ENCODE measurements around the gene LRRC72.
"Not testable (repeated sequence)": the region's sequence is repeated elsewhere in the genome, so short reads cannot be mapped to it uniquely, and the experiment has no call there.

Gene LRRC72

DNA sequence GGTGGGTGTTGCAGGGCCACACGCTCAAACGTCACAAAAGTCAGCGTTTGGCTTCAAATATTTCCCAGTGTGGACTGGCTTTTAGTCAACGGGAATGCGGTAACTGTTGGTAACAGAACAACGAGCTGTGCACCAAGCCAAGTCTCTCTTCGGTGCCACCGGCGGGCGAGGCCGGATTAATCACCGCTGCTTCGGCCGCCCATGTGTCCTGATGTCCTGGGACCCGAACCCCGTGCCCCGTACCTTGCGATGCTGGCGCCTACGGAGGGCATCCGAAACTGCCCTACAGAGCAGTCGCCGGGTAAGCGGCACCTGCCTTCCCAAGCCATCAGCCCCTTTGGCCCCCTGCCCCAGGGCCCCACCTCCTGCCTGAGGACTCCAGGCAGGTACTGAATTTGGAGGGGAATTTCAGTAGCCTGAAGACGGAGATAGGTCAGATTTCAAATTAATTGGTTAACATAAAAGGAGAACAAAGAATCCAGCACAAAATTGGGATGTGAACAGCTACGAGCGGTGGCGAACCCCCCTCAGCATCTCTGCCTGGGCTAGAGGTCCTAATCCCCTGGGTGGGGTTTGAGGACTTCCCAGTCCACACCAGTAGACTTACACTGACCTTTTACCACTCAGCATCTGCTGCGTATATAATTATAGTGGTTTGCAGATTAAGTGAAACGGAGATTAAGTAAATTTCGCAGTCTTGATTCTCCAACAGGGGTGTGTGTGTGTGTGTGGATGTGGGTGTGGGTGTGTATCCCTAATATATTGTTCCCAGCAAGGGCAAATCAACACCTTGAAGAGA lies at the start of gene LRRC72:
TSS of gene LRRC72 (plus strand) at position 84 of the 799 bp plus-strand sequence. CDS start at position 212, 128 bp downstream.
- no peak for DNase-seq

- no peak for DNase-seq
Measured at GRCh38 chr7:16479161-16479560, 47.5 kb upstream of the LRRC72 start.

DNA sequence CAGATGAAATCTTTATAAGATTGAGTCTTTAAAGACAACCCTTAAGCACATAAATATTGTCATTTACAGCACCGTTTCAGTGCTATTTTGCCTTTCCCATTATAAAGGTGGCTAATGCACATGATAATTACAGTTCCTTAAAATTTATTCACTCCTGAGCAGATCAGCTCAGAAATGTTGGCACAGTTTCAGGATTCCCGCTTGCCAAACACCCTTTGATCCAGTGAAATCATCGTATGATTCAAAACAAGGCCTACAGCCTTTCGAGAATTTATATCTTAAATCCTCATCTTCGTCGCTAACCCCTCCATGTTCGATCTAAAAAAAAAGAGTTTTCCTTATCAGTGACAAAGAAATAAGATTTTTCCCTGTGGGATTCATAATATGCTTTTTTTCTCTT lies 47.0 kb upstream of the LRRC72 start:
- DNase-seq = no peak

DNA sequence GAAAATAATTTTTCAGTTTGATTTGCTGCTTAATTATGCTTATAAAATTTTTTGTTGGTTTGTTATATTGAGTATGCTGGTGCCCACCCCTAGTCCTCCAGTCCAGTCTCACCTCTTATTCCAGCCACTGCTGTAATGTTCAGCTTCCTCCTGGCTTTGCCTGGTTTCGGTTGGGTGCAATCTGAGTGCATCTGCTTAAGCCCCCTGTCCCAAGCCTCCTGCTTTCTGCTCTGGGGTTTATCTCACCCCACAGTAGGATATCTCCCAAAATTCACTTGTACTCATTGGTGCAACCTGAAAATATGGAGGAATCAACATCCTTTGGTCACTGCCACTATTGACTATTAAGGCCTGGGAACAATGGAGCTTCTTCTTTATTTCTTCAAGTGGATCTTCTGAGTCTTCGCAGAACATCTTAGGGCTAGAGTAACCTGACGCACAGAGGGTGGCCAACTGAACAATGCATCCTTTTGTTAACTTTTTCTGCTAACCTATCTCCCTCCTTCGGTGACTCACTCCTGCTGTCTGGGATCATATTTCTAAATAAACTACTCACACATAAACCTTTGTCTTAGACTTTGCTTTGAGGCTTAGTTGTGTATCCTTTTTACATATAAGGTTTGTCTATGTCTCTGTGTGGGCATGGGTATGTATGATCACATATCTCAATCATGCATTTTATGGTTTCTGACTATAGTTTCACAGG lies 42.0 kb upstream of the LRRC72 start:
- DNase-seq = no peak

GRCh38 chr7:16491148-16491547 lies 35.5 kb upstream of the LRRC72 start:
- DNase-seq = no peak

DNA sequence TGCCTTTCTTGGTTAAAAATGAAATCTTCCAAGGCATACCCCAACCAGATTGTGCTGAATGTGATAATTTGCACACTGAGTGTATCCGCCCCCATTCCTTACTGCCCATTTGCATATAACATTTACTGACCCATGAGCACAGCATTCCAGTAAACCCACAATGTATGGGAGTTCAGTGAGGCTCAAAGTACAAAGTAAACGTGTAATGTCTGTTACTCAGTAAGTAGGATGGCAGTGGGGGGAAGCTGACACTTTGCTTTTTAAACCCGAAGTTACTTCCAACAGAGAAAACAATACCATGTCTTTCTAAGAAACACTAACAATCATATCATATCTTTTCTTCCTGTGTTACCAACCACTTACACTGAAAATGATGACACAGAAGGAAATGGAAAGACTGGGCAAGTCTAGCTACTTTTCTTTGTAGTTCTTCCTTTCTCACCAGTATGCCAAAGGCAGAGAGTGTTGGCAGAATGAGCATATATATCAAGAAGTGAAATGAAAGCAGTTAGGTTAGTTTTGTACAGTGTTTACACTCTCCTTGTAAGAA lies 34.0 kb upstream of the LRRC72 start:
- DNase-seq = no peak

DNA sequence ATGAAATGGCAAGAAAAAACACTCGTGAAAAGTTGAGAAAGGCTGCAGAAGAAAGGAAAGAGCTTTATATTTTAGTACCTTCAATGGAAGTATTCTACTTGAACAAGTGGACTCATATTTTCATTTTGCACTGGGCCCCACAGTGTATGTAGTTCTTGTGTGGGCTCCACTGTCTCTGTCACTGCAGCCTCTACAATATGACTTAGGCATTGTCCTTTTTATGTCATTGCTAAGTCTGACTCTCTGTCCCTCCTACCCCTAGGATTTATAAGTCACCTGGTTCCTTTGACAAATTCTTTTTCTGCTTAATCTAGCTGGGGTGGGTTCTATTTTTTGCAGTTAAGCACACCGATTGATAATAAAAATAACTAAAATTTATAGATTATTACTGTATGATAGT lies 33.4 kb upstream of the LRRC72 start:
- no peak for DNase-seq

DNA sequence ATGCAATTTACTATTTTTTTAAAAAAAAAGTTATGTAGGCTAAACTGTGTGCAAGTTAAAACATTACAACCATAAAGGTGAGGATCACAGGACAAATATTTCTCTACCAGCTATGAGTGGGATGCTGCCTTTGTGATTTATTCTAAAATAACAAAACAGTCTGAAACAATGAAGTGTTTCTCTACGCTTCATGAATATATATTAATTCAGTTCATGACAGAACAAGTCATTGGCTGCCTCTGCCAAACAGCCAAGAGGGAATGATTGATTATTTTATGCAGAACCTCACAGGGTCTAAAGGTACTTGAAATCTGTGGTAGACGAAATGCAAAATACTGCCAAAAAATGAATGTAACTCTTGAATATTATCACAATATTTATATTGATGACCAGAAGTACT lies 32.1 kb upstream of the LRRC72 start:
- DNase-seq = no peak

GRCh38 chr7:16494955-16495719 lies 31.5 kb upstream of the LRRC72 start:
- DNase-seq = no peak

DNA sequence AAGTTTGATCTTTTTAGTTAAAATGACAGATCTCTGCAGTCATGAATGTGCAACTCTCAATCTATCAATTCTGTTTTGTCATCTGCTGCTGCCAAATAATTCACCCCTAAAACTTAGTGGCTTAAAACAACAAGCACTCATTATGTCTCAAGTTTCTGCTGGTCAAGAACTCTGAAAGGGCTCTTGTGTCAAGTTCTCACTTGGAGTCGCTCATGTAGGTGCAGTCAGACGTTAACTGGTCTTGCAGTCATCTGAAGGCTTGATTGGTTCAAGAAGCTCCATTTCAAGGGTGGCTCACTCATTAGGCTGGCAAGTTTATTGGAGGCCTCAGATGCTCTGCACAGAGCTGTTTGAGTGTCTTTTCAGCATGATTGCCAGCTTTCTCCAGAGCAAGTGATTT lies 28.5 kb upstream of the LRRC72 start:
- no peak for DNase-seq

DNA sequence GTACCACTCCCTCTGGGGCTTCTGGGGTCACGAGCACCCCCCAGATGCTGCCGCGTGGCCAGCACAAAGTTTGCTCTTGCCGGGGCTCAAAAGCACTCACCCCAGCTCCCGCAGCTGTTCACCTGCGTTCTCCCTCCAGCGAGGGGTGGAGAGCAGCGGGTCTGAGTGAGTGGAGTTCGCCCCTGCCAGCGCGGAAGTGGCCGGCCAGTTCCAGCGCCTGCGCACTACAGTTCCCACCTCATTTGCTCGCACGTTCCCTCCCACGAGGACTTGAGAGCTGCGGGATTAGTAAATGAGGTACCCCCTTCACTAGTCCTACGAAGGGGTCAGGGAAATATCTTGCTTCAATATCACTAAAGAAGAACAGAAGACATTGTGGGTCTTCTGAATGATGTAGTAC lies 24.3 kb upstream of the LRRC72 start:
- DNase-seq = no peak

GRCh38 chr7:16504019-16504418 lies 22.6 kb upstream of the LRRC72 start:
- no peak for DNase-seq

DNA sequence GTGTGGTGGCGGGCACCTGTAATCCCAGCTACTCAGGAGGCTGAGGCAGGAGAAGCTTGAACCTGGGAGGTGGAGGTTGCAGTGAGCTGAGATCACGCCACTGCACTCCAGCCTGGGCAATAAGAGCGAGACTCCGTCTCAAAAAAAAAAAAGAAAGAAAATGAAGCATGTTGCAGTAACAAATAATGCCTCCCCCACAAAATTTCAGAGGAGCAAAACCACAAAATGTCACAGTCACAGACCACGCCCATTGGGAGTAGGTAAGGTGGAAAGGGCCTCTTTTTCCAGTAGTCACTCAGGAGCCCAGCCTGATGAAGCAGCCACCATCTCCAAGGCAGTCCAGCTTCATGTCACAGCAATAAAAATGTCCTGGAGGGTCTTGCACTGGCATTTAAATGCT lies 20.2 kb upstream of the LRRC72 start:
- DNase-seq = not testable (repeated sequence)

GRCh38 chr7:16509829-16510228 lies 16.8 kb upstream of the LRRC72 start:
- DNase-seq = no peak

- DNase-seq = no peak
Measured at GRCh38 chr7:16511314-16511713, 15.3 kb upstream of the LRRC72 start.

DNA sequence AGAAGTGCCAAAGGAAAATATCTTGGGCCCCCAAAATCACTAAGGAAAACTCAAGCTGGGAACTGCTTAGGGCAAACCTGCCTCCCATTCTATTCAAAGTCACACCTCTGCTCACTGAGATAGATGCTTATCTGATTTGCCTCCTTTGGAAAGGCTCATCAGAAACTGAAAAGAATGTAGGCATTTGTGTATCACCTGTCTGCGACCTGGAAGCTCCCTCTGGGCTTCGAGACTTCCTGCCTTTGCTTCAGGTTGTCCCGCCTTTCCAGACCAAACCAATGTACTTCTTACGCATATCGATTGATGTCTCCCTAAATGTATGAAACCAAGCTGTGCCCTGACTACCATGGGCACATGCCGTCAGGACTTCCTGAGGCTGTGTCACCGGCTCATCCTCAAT lies 14.5 kb upstream of the LRRC72 start:
- DNase-seq = no peak

- DNase-seq = no peak
Measured at GRCh38 chr7:16514271-16514670, 12.4 kb upstream of the LRRC72 start.

GRCh38 chr7:16514729-16515128 lies 11.9 kb upstream of the LRRC72 start:
- no peak for DNase-seq

DNA sequence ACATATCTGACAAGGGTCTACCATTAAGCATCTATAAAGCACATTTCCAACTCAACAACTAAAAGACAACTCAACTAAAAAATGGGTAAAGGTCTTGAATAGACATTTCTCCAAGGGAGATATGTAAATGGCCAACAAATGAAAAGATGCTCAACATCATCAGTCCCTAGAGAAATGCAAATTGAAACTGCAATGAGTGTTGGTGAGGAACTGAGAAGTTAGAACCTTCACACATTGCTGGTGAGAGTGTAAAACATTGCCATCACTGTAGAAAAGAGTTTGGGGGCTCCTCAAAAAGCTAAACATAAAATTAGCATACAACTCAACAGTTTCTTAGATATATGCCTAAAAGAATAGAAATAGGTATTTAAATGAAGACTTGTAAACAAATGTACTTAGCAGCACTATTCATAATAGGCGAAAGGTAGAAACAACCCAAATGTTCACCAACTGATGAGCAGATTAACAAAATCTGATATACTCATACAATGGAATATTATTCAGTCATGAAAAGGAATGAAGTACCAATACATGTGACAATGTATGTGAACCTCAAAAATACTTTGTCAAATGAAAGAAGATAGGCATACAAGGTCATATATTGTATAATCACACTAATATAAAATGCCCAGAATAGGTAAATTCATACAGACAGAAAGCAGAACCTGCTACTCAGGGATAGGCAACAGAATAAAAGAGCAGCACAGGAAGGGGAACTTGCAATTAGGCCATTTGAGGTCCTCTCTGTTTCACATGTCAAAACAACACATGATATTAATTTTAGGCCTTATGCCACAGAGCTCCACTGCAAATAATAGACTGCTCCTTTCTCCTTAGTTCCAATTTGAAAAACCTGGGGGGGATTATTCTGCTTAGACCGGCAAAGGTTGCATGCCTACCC lies 10.6 kb upstream of the LRRC72 start:
- no peak for DNase-seq

GRCh38 chr7:16519985-16520384 lies 6.6 kb upstream of the LRRC72 start:
- not testable (repeated sequence) for DNase-seq

DNA sequence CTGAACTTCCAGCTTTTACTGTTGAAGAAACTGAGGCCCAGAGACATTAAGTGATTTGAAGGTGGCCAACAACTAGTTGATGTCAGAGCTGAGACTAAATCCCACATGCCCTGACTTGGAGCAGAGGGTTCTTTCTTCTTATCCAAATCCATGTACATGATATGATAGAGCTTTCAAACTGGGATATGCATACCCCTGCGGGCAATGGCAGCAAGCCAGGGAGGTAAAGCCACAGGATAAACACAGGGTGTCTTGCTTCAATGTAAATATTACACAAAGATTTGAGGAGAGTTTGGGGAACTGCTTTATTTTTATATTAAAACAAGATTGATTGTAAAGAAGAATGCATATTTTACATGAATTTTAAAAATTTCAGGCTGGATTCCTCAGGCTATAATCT lies 2.3 kb upstream of the LRRC72 start:
- no peak for DNase-seq

DNA sequence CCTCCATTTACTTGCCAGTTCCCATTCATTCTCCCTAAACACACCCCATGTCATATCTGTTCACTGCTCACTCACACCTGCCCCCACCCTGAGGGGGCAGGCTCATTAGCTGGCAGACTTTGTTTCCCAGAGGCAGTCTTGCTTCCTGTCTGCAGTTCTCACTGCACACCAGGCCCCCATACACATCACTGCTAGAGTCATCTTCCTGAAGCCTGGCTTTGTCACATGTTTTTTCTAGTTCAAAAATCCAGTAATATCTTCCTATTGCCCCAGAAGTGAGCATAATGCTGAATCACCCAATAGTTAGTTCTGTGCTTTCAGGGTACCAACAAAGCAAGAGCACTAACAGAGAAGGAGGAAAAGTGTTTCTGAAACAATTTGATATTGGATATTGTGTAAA lies 1.9 kb downstream of the LRRC72 start:
- no peak for DNase-seq
